ENCODE data around the gene INTS14. TPM values are rescaled to one million over a fixed set of nuclear protein-coding genes. Genes with fewer than 3 reads are reported as not detected.
A peak's percentile ranks its signal among the peaks of the same experiment; 100 is the strongest.

The INTS14 gene
- total and polyA plus RNA-seq, 9 of the 15 experiments (the other 6 are each of a cell fraction or from before 2014, with no cell fraction given), result 30.5 to 92.4 (median 46.5) TPM

DNA sequence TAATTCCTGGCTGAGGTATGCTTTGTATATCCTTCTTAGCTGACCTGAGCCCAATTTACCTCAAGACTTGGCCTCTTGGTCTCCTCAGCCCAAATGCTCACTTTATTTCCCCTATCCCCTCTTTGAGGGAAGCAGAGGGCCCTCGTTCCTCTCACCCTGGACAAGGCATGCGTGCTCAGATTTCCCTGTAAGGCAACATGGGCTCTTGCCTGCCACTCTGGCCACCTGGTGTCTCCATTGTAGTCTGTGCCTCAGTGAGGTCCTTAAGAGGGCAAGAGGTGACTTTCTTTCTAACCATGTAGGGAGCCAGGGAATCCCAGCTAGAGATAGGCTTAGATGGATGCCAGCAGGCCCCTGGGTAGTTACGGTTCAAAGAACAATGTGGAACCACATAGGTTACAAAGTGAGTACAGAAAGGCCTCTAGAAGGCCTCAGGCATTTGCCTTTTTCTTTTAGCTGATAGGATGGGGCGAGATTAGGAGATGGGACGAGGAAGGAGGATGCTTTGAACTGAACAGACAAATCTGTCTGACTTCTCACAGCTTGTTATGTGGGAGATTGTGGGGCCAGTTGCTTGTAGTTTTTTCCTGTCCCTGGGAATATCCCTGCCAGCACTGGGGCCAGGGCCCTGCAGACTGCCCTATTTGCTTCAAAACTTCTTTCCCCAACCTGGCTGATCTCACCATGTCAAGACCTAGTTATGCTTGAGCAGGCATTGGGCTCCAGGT lies 1.1 kb upstream of the INTS14 start:
- no peaks in the 10 kb centered on the region for H3K27me3 ChIP-seq (ENCODE audit: control insufficient read depth in 2 of 2, insufficient read depth in 2 of 2, low read length in 2 of 2)
- H3K9me1 ChIP-seq (ENCODE audit: control insufficient read depth, insufficient read depth, low read length), result no peaks in the 10 kb centered on the region
- in situ Hi-C loops (cut with MboI), result no loop called here
- no peaks in the 10 kb centered on the region for H3K9me3 ChIP-seq (replicated peaks; ENCODE audit: control insufficient read depth, insufficient read depth, low read depth, low read length)
- DNase-seq (ENCODE audit: extremely low read depth in 1 of 4, low spot score in 3 of 4) (peak in 2 of 4 experiments; percentile 26 to 35), ATAC-seq (no peak; the same call in 2 of the 3 replicates), FAIRE-seq (no peak)
- peaks cover 8 to 21% of the 10 kb centered on the region in 2 experiments; a peak in 4 of 5 replicates for H3K4me1 ChIP-seq (replicated peaks in 1 of 2; ENCODE audit: control insufficient read depth in 2 of 2, insufficient read depth in 2 of 2, low read length in 2 of 2)
- H3K36me3 ChIP-seq (ENCODE audit: control insufficient read depth, insufficient read depth, low read length), result peaks cover 8% of the 10 kb centered on the region; the same call in 2 of the 3 replicates
- ChIA-PET CTCF (ENCODE audit: low intra/inter-chr PET ratio) (no interaction called here), POLR2A (interaction anchor here (0.6 to 2.0 kb wide), 9 partner anchors 10 to 970 kb away, joined by 3 to 10 read pairs (median 4); partner anchors contain the start of genes DPP8, RAB11A, RNU5B-1 and SLC24A1)
- peak overlapping the region; percentile 87 to 88; a peak in 3 of 4 replicates for H3K9ac ChIP-seq (ENCODE audit: insufficient read depth in 1 of 2, low read depth in 2 of 2, low read length in 2 of 2)
- TF ChIP-seq E2F6 (IDR thresholded peaks at IDR 0.05; ENCODE audit: borderline replicate concordance in 1 of 2, extremely low read depth in 1 of 2, insufficient read depth in 1 of 2, insufficient read length in 1 of 2, low read depth in 1 of 2, low read length in 1 of 2, poor library complexity in 1 of 2, severe bottlenecking in 1 of 2) (peak in 1 of 2 experiments; percentile 10), ZNF395 (CRISPR knock-in tag; IDR thresholded peaks at IDR 0.05) (0 out of 2 replicates have a peak, but pooled peaks have one; percentile 11), JUNB (CRISPR knock-in tag; conservative IDR thresholded peaks at IDR 0.05) (no peak)
- peak overlapping the region; percentile 64 for H3K4me3 ChIP-seq
- no peaks in the 10 kb centered on the region for H4K20me1 ChIP-seq (replicated peaks; ENCODE audit: control insufficient read depth, insufficient read depth, low read length)
- peak overlapping the region; percentile 89 for H3K27ac ChIP-seq (ENCODE audit: extremely low read depth, low read depth, low read length)
- peak overlapping the region; percentile 97 for H2AFZ ChIP-seq (ENCODE audit: low read depth, low read length)
- 67% methylated on average over 5 of the region's 5 CpGs for WGBS (ENCODE audit: insufficient coverage, low coverage, missing lambda C conversion rate)
- peaks cover 47% of the 10 kb centered on the region for H3K79me2 ChIP-seq (ENCODE audit: control insufficient read depth, insufficient read depth, low read length)
- BruUV-seq (replicated peaks), result no TSS peak
- peak overlapping the region; percentile 91 for H3K4me2 ChIP-seq (ENCODE audit: insufficient read depth, low read length)
- intact Hi-C loops (cut with micrococcal nuclease), result loop anchor here (2.0 to 10.0 kb wide), 2 partner anchors 257 to 363 kb away; partner anchors contain the start of gene RAB11A
